Measurements from ENCODE around the gene ATP13A3.

DNA sequence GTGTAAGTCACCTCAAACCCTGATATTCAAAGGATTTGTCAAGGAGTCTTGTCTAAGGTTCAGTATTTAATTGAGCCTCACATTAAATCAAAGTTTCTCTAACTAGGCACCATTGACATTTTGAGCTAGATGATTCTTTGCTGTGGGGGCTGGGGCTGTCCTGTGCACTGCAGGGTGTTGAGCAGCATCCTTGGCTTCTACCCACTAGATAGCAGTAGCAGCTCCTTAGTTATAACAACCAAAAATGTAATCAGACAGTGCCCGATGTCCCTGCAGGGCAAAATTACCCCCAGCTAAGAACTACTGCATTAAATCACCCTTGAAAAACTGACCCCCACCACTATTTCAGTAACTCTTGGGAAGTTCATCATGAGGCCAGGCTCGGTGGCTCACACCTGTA is 17.3 kb upstream of the ATP13A3 start:
- TF ChIP-seq GLIS3 (CRISPR knock-in tag; IDR thresholded peaks at IDR 0.05) (no peak), TOX (CRISPR knock-in tag; IDR thresholded peaks at IDR 0.05; ENCODE audit: borderline replicate concordance) (no peak), ESRRG (CRISPR knock-in tag; IDR thresholded peaks at IDR 0.05) (no peak), RARB (CRISPR knock-in tag; IDR thresholded peaks at IDR 0.05) (no peak), PPARA (CRISPR knock-in tag; IDR thresholded peaks at IDR 0.05; ENCODE audit: borderline replicate concordance) (no peak), SNAI2 (CRISPR knock-in tag; IDR thresholded peaks at IDR 0.05) (no peak), TCF4 (CRISPR knock-in tag; IDR thresholded peaks at IDR 0.05; ENCODE audit: borderline replicate concordance) (no peak), ISL1 (CRISPR knock-in tag; IDR thresholded peaks at IDR 0.05) (no peak), ZFP3 (CRISPR knock-in tag; IDR thresholded peaks at IDR 0.05) (no peak), ZNF70 (CRISPR knock-in tag; IDR thresholded peaks at IDR 0.05) (no peak), ZC3H10 (CRISPR knock-in tag; IDR thresholded peaks at IDR 0.05) (no peak)
- TF ChIP-seq, protein P1, sequence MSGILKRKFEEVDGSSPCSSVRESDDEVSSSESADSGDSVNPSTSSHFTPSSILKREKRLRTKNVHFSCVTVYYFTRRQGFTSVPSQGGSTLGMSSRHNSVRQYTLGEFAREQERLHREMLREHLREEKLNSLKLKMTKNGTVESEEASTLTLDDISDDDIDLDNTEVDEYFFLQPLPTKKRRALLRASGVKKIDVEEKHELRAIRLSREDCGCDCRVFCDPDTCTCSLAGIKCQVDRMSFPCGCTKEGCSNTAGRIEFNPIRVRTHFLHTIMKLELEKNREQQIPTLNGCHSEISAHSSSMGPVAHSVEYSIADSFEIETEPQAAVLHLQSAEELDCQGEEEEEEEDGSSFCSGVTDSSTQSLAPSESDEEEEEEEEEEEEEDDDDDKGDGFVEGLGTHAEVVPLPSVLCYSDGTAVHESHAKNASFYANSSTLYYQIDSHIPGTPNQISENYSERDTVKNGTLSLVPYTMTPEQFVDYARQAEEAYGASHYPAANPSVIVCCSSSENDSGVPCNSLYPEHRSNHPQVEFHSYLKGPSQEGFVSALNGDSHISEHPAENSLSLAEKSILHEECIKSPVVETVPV (CRISPR knock-in tag; IDR thresholded peaks at IDR 0.05), result no peak
